Measurements from ENCODE around the gene FLT1.

- TF ChIP-seq REST (IDR thresholded peaks at IDR 0.05; ENCODE audit: insufficient read depth in 1 of 2, low read depth in 2 of 2, low read length in 2 of 2): no peak
- no peak for TF ChIP-seq FOXP2 (optimal IDR thresholded peaks at IDR 0.05; ENCODE audit: borderline replicate concordance, extremely low read depth, extremely low read length, insufficient read depth)
- no peak for TF ChIP-seq TAF1 (IDR thresholded peaks at IDR 0.05; ENCODE audit: borderline replicate concordance, insufficient read depth, low read length)
- no peak for TF ChIP-seq POLR2AphosphoS5 (IDR thresholded peaks at IDR 0.05; ENCODE audit: low read depth, low read length)
- TF ChIP-seq SIN3A (IDR thresholded peaks at IDR 0.05; ENCODE audit: borderline replicate concordance, insufficient read depth, low read length): no peak
These were observed 136.2 kb downstream of the FLT1 start for GRCh38 chr13:28358708-28359107.
